K562 (cell line): Measurements from ENCODE around the gene COPS6. TPM values are rescaled to one million over a fixed set of nuclear protein-coding genes. Genes with fewer than 3 reads are reported as not detected.
A peak's percentile ranks its signal among the peaks of the same experiment; 100 is the strongest.

Experiments used
- ZNF609 ChIP-seq: sonication (generic); formaldehyde crosslinking; IDR thresholded peaks from 2 replicates; pipeline ENCODE4 v1.8.1; 2023; ENCODE audit warnings: missing genetic modification reagents, mild to moderate bottlenecking, borderline replicate concordance
- polyA plus RNA-seq, 8 experiments: library from polyadenylated mRNA; depleted of rRNA in 4 of 8; stranded (reverse) in 5 of 8; unstranded in 3 of 8; fragments of >200 nt; fragmentation: Nextera tagmentation in 2 of 8; fragmentation: Illumina TruSeq in 1 of 8; extraction: Ambion mirVana in 2 of 8; extraction: Trizol in 1 of 8; gene quantifications; 2 replicates each; pipeline versions ENCODE4 v1.2.1 to v1.2.3, GENCODE V29; 2011 to 2014; ENCODE audit warnings: inconsistent platforms in 1 of 8, missing spikeins in 1 of 8
- total RNA-seq, 7 experiments: library from RNA; depleted of rRNA in 6 of 7; stranded (reverse); fragments of >200 nt in 6 of 7; fragmentation: Illumina TruSeq in 2 of 7; extraction: Trizol in 2 of 7; gene quantifications; 2 replicates each; pipeline versions ENCODE4 v1.2.1 to v1.2.3, GENCODE V29; 2011 to 2021; ENCODE audit warnings: low replicate concordance in 1 of 7
- TF ChIP-seq, protein P1 (sequence below), 2 experiments: fragments of 450-650 bp; IDR thresholded peaks; 2 replicates each; pipeline ENCODE4 v1.6.1; 2016; ENCODE audit warnings: mild to moderate bottlenecking in 2 of 2, borderline replicate concordance in 1 of 2, low read depth in 1 of 2, moderate library complexity in 1 of 2
- TF ChIP-seq, protein P2 (sequence below): sonication (generic); formaldehyde crosslinking; IDR thresholded peaks from 2 replicates; pipeline ENCODE4 v1.8.0; 2022; ENCODE audit warnings: mild to moderate bottlenecking, missing genetic modification reagents, borderline replicate concordance
- TF ChIP-seq, protein P3 (sequence below): IDR thresholded peaks from 3 replicates; pipeline ENCODE4 v1.6.1; 2011; ENCODE audit warnings: borderline replicate concordance, mild to moderate bottlenecking; ENCODE audit not compliant: insufficient read length, insufficient read depth

Gene COPS6
- total and polyA plus RNA-seq, 9 of the 15 experiments (the other 6 are each of a cell fraction or from before 2014, with no cell fraction given), result 63.0 to 331 (median 168) TPM

GRCh38 chr7:100126931-100127865 lies 38.4 kb downstream of the COPS6 start, which contains the start of gene MBLAC1 (continued):
- TF ChIP-seq, protein P1, sequence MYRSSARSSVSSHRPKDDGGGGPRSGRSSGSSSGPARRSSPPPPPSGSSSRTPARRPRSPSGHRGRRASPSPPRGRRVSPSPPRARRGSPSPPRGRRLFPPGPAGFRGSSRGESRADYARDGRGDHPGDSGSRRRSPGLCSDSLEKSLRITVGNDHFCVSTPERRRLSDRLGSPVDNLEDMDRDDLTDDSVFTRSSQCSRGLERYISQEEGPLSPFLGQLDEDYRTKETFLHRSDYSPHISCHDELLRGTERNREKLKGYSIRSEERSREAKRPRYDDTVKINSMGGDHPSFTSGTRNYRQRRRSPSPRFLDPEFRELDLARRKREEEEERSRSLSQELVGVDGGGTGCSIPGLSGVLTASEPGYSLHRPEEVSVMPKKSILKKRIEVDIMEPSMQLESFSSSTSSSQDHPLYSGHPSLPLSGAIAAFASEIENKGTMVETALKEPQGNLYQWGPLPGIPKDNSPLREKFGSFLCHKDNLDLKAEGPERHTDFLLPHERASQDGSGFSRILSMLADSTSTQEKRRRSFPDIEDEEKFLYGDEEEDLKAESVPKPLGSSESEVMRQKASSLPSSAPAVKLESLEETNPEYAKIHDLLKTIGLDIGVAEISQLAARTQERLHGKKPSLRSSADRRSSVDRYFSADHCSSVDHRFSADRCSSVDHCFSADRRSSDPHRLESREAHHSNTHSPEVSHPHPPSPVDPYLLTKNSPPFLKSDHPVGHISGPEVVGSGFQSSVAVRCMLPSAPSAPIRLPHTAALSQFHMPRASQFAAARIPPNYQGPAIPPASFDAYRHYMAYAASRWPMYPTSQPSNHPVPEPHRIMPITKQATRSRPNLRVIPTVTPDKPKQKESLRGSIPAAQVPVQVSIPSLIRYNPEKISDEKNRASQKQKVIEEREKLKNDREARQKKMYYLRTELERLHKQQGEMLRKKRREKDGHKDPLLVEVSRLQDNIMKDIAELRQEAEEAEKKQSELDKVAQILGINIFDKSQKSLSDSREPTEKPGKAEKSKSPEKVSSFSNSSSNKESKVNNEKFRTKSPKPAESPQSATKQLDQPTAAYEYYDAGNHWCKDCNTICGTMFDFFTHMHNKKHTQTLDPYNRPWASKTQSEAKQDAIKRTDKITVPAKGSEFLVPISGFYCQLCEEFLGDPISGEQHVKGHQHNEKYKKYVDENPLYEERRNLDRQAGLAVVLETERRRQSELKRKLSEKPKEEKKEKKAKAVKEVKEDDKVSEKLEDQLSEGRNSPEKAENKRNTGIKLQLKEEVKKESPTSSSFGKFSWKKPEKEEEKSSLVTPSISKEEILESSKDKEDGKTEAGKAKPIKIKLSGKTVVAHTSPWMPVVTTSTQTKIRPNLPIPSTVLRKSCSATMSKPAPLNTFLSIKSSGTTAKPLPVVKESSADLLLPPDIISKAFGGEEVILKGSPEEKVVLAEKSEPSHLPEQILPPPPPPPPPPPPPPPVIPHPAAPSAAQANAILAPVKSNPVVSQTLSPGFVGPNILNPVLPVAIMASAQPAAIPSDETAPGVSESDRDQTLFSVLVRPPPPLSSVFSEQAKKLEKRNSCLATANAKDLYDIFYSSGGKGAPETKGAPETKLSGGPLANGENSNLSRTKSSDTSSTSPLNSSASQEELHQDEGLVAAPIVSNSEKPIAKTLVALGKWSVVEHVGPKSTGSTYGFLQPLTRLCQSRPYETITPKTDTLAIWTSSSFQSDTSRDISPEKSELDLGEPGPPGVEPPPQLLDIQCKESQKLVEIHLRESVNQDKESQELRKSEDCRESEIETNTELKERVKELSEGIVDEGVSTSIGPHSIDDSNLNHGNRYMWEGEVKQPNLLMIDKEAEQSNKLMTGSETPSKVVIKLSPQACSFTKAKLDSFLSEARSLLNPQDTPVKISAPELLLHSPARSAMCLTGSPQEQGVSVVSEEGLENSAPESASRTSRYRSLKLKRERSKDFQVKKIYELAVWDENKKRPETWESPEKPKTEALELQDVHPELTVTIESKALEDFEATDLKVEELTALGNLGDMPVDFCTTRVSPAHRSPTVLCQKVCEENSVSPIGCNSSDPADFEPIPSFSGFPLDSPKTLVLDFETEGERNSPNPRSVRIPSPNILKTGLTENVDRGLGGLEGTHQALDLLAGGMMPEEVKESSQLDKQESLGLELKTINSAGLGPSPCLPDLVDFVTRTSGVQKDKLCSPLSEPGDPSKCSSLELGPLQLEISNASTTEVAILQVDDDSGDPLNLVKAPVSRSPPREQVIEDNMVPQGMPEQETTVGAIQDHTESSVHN (IDR thresholded peaks at IDR 0.05; ENCODE audit: borderline replicate concordance in 1 of 2, low read depth in 1 of 2), result no peak
- TF ChIP-seq, protein P2, sequence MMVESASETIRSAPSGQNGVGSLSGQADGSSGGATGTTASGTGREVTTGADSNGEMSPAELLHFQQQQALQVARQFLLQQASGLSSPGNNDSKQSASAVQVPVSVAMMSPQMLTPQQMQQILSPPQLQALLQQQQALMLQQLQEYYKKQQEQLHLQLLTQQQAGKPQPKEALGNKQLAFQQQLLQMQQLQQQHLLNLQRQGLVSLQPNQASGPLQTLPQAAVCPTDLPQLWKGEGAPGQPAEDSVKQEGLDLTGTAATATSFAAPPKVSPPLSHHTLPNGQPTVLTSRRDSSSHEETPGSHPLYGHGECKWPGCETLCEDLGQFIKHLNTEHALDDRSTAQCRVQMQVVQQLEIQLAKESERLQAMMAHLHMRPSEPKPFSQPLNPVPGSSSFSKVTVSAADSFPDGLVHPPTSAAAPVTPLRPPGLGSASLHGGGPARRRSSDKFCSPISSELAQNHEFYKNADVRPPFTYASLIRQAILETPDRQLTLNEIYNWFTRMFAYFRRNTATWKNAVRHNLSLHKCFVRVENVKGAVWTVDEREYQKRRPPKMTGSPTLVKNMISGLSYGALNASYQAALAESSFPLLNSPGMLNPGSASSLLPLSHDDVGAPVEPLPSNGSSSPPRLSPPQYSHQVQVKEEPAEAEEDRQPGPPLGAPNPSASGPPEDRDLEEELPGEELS (CRISPR knock-in tag), result peak; percentile 20; the same call in 1 of the 2 replicates
- TF ChIP-seq, protein P3, sequence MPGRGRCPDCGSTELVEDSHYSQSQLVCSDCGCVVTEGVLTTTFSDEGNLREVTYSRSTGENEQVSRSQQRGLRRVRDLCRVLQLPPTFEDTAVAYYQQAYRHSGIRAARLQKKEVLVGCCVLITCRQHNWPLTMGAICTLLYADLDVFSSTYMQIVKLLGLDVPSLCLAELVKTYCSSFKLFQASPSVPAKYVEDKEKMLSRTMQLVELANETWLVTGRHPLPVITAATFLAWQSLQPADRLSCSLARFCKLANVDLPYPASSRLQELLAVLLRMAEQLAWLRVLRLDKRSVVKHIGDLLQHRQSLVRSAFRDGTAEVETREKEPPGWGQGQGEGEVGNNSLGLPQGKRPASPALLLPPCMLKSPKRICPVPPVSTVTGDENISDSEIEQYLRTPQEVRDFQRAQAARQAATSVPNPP, result no peak
- TF ChIP-seq ZNF609 (CRISPR knock-in tag), result no peak
